Cardiac ventricle fibroblast (primary cell): ENCODE data around the gene SRRM2. TPM values are rescaled to one million over a fixed set of nuclear protein-coding genes. Genes with fewer than 3 reads are reported as not detected.

ENCODE experiments used
- total RNA-seq: library from RNA; depleted of rRNA; stranded (reverse); fragments of >200 nt; gene quantifications from 2 replicates; pipeline ENCODE4 v1.2.3, GENCODE V29; 2015

Gene SRRM2
- 93.7 and 119 TPM in 2 replicates for total RNA-seq

DNA sequence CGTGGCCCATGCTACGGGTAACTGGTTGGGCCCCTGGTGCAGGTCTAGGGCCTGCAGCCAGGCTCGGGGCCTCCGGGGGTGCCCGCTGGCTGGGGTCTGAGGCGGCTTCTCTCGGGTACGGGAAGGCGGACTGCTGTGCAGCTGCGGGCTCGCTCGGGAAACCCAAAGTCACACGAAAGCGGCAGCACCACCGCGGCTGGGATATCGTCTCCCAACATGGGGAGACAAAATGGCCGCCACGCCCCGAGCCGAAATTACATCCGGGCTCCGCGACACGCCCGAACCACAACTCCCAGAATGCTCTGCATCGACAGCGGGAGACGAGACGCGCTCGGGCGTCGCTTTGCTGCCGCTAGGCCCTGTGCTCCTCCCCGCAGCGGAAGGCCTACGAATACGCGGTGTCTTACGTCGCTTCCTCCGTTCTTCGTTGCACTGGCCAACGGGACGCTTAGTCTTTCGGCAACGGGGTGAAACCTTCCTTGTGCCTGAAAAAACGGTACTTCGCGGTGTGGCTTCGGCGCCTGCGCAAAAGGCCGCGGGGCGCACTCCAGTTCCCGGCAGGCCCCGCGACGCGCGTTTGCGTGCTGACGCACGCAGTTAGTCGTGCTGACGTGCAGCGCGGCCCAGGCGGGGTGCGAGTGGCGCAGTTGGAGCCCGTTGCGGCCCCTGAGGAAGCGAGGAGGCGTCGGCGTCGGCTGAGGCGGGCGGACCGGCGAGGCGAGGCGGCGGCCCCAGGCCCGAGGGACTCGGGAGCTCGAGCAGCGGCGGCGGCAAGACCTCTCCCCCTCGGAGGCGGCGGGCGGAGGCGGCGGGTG lies at the start of gene SRRM2:
TSS of gene SRRM2 (plus strand) at position 604 of the 815 bp plus-strand sequence. CDS start 3,727 bp downstream, outside the sequence.

DNA sequence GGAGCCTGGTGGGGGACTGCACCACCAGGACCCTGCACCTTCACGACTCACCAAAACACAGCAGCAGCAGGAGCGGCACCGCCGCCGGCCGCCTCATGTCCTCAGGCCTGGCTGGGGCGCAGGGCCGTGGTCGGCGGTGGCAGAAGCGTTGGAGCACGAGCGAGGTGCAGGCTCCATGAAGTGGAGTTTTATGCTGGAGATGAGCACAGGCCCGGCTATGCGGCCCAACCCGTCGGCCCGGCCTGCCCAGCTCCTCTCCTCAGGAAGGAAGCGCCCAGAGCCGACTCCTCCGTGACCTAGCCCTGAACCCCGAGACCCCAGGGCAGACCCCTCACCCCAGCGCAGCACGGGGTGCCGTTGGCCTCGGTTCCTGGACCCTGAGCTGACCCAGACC lies 32.4 kb upstream of the SRRM2 start, which contains the start of gene PRSS27:
TSS of gene PRSS27 (minus strand) at position 161 of the 394 bp plus-strand sequence. CDS start at position 97, 64 bp downstream.

DNA sequence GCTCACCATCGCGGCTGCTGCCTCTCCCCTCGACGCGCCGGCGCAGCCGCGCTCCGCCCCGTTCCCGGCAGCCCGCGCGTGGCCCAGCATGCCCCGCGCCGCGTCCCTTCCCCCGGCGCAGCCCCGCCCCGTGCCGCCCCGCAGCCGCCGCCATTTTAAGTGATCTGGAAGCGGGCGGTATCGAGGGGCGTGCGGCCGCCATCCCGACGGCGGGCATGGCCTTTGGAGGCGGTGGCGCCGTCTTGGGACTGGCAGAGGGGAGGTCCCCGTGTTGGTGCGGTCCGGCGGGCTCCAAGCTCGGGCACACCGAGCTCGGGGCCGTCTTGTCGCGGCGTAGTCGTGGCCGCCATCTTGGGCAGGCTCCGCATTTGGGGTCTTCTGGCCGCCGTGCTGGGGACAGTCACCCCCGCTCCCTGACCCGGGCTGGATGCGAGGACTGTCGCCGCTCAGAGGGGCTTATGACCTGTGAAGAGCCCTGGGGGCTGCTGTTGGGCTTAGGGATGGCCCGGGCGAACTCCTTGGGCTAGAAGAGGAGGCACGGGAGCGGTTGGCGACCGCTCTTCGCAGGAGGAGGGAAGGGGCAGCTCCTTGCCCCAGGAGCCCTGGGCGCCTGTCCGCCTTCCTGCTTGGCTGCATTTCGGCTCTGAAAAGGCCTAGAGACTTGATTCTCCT lies 24.9 kb downstream of the SRRM2 start, which contains the start of gene ELOB:
TSS of gene ELOB (minus strand) at position 50 of the 672 bp plus-strand sequence. CDS start at position 9, 41 bp downstream.

GRCh38 chr16:2787406-2787805 lies 35.0 kb downstream of the SRRM2 start, which contains the start of gene PRSS33:
PRSS33 (minus strand) TSS chr16:2787560; CDS start chr16:2786547, 1,013 bp downstream.

GRCh38 chr16:2816751-2817339 lies 64.4 kb downstream of the SRRM2 start, which contains the start of gene PRSS21:
PRSS21 (plus strand) TSS chr16:2817237; CDS start chr16:2817269, 32 bp downstream.

Other genes starting within 250 kb of the SRRM2 start
- gene ATP6V0C, start 238.7 kb upstream of the SRRM2 start, total RNA-seq: 31.5 and 50.9 TPM in 2 replicates
- 21.1 and 34.5 TPM in 2 replicates for gene AMDHD2, start 232.3 kb upstream of the SRRM2 start, total RNA-seq
- not detected in 2 replicates for gene CEMP1, start 221.2 kb upstream of the SRRM2 start, total RNA-seq
- gene PDPK1, start 214.6 kb upstream of the SRRM2 start, total RNA-seq: 18.4 and 20.2 TPM in 2 replicates
- gene KCTD5, start 70.1 kb upstream of the SRRM2 start, total RNA-seq: 16.0 and 17.8 TPM in 2 replicates
- 0.05 and 0.12 TPM in 2 replicates for gene PRSS27, start 32.4 kb upstream of the SRRM2 start, total RNA-seq
- 671 and 1,192 TPM in 2 replicates for gene ELOB, start 24.6 kb downstream of the SRRM2 start, total RNA-seq
- not detected in 2 replicates for gene PRSS33, start 34.9 kb downstream of the SRRM2 start, total RNA-seq
- not detected in 2 replicates for gene PRSS41, start 45.8 kb downstream of the SRRM2 start, total RNA-seq
- gene PRSS21, start 64.6 kb downstream of the SRRM2 start, total RNA-seq: 1.00 TPM in 1 of 2 replicates, not detected in the other
- 0.25 and 0.78 TPM in 2 replicates for gene ZG16B, start 77.7 kb downstream of the SRRM2 start, total RNA-seq
- gene PRSS22, start 105.5 kb downstream of the SRRM2 start, total RNA-seq: not detected in 2 replicates
- gene FLYWCH2, start 130.6 kb downstream of the SRRM2 start, total RNA-seq: 83.2 and 90.0 TPM in 2 replicates
- 32.0 and 41.6 TPM in 2 replicates for gene FLYWCH1, start 159.3 kb downstream of the SRRM2 start, total RNA-seq
- not detected in 2 replicates for gene KREMEN2, start 211.6 kb downstream of the SRRM2 start, total RNA-seq
- gene PAQR4, start 216.7 kb downstream of the SRRM2 start, total RNA-seq: 1.4 and 2.0 TPM in 2 replicates
- gene PKMYT1, start 227.8 kb downstream of the SRRM2 start, total RNA-seq: 1.1 and 2.5 TPM in 2 replicates